A549 (cell line): ENCODE data around the gene DPY30.

Experiments used
- CBX2 ChIP-seq: fragments of 200-600 bp; sonication (generic); IDR thresholded peaks from 2 replicates; pipeline ENCODE4 v1.6.1; 2016; ENCODE audit warnings: low read depth, mild to moderate bottlenecking, borderline replicate concordance
- CTCF ChIP-seq: fragments of >200 bp; sonication (Bioruptor Twin); formaldehyde crosslinking; IDR thresholded peaks from 3 replicates; pipeline ENCODE4 v1.5.1; 2016

GRCh38 chr2:32005371-32005976 is 34.1 kb downstream of the DPY30 start:
- TF ChIP-seq CBX2 (no peak), CTCF (no peak)
